IPS-15b (cell line): ENCODE results near the gene MRPS17.

ENCODE experiments used
- H3K27me3 ChIP-seq: one replicate; pipeline ENCODE4 v1.6.1; 2013; ENCODE audit warnings: low read length; ENCODE audit not compliant: control insufficient read depth, insufficient read depth
- H3K36me3 ChIP-seq: one replicate; pipeline ENCODE4 v1.6.1; 2013; ENCODE audit warnings: low read length; ENCODE audit not compliant: control insufficient read depth, insufficient read depth
- H3K4me1 ChIP-seq: one replicate; pipeline ENCODE4 v1.6.1; 2013; ENCODE audit warnings: mild to moderate bottlenecking, low read length; ENCODE audit not compliant: control insufficient read depth, insufficient read depth
- H3K4me3 ChIP-seq: one replicate; pipeline ENCODE4 v1.5.1; 2013; ENCODE audit warnings: low read depth, low read length
- H3K9ac ChIP-seq: one replicate; pipeline ENCODE4 v1.6.1; 2013; ENCODE audit warnings: low read depth, mild to moderate bottlenecking, low read length
- H3K9me3 ChIP-seq: one replicate; pipeline ENCODE4 v1.6.1; 2013; ENCODE audit warnings: mild to moderate bottlenecking, low read length; ENCODE audit not compliant: control insufficient read depth, insufficient read depth

MRPS17 gene

GRCh38 chr7:55957190-55957589 is 5.5 kb downstream of the MRPS17 start:
- Histone ChIP-seq H3K9ac (no peak overlapping the region), H3K36me3 (no peaks in the 10 kb centered on the region), H3K27me3 (peaks cover under 1% of the 10 kb centered on the region), H3K4me1 (no peaks in the 10 kb centered on the region), H3K9me3 (no peaks in the 10 kb centered on the region), H3K4me3 (no peak overlapping the region)

DNA sequence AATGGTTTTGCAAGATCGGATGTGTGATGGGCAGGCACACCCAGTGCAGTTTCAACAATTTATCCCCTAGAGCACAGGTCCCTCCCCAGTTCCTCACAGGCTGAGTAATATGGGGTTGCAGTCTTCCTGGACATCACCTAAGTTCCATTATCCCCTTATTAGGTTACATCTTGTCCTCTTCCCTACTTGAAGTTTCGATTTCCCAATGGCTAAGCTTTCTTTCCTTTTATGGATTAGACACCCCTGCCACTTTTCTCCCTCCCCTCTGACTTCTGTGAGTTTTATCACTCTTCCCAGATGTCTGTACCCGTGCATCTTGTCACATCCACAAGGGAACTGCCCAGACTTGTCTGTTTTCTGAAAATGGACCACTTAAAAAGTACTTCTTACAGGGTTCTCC is 10.3 kb downstream of the MRPS17 start:
- Histone ChIP-seq H3K4me1 (no peaks in the 10 kb centered on the region), H3K4me3 (no peak overlapping the region), H3K27me3 (peaks cover 11% of the 10 kb centered on the region), H3K36me3 (no peaks in the 10 kb centered on the region), H3K9ac (no peak overlapping the region), H3K9me3 (no peaks in the 10 kb centered on the region)

- no peaks in the 10 kb centered on the region for H3K9me3 ChIP-seq
- peak overlapping the region; percentile 26 for H3K4me3 ChIP-seq
- H3K4me1 ChIP-seq: no peaks in the 10 kb centered on the region
- H3K9ac ChIP-seq: no peak overlapping the region
- peaks cover 11% of the 10 kb centered on the region for H3K27me3 ChIP-seq
- no peaks in the 10 kb centered on the region for H3K36me3 ChIP-seq
Observed at GRCh38 chr7:55963584-55964168, 12.0 kb downstream of the MRPS17 start.

DNA sequence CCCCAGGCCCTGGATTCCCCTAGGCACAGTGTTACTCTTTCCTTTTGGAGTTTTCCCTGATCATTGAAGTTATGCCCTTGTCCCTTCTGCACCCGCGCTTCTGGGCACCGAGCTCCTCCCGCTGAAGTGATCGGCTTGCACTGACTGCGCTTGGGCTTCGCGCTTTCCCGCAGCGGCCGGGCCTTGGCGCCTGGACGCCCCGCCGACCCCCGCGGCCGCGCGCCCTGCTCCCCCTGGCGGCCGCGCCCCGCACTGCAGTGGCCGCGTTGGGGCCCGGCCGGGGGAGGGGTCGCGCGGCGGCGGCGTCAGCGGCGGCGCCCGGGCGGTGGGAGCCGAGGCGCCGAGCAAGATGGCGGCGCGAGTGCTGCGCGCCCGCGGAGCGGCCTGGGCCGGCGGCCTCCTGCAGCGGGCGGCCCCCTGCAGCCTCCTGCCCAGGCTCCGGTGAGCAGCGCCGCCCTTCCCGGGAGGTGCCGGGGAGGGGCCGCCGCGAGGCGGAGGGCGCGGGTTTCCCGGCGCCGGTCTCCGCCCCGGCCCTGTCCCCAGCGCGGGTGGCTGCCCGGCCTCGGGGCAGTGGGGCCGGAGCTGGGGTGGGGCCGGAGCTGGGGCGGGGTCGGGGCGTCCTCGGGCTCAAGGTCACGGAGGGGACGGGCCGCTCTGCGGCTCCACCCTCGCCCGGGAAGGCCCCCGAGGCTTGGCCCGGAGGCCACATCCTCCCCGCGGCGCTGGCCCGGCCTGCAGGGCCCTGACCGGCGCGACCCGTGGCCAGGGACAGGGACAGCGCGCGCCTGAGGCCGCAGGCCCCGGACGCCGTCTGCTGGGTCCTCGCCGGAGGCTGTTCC is 12.8 kb downstream of the MRPS17 start, which contains the start of gene NIPSNAP2:
NIPSNAP2 (plus strand) TSS at position 325 of the 839 bp plus-strand sequence; CDS start at position 350, 25 bp downstream.
- no peaks in the 10 kb centered on the region for H3K9me3 ChIP-seq
- H3K36me3 ChIP-seq: no peaks in the 10 kb centered on the region
- H3K27me3 ChIP-seq: peaks cover 11% of the 10 kb centered on the region
- no peaks in the 10 kb centered on the region for H3K4me1 ChIP-seq
- peak within 1 kb of the TSS; percentile 81 for H3K9ac ChIP-seq
- H3K4me3 ChIP-seq: peak within 1 kb of the TSS; percentile 61

GRCh38 chr7:55965100-55965470 is 13.4 kb downstream of the MRPS17 start:
- H3K9ac ChIP-seq: peak overlapping the region; percentile 81
- no peaks in the 10 kb centered on the region for H3K9me3 ChIP-seq
- no peaks in the 10 kb centered on the region for H3K36me3 ChIP-seq
- peaks cover 11% of the 10 kb centered on the region for H3K27me3 ChIP-seq
- peak overlapping the region; percentile 61 for H3K4me3 ChIP-seq
- no peaks in the 10 kb centered on the region for H3K4me1 ChIP-seq

GRCh38 chr7:55965805-55966421 is 14.2 kb downstream of the MRPS17 start:
- Histone ChIP-seq H3K27me3 (peaks cover 11% of the 10 kb centered on the region), H3K36me3 (no peaks in the 10 kb centered on the region), H3K9me3 (no peaks in the 10 kb centered on the region), H3K4me1 (peaks cover 3% of the 10 kb centered on the region), H3K4me3 (no peak overlapping the region), H3K9ac (no peak overlapping the region)

DNA sequence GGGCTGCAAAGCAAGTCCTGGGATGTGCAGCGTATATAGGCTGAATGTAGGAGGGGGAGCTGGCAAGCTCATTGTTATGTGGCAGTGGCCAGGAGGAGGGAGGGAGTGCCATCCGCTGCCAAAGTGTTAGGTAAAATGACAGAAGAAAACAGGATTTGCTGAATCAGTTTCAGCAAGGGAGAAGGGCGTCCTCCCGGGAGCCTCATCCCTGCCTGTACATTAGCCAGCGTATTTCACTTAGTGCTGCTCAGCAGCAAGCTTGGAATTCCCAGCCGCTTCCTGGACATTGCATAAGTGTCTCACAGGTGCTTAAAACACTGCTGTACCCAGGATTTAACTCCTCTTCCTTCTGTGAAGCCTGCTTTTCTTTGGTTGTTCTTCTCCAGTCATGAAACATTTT is 15.2 kb downstream of the MRPS17 start:
- Histone ChIP-seq H3K4me1 (peaks cover 7% of the 10 kb centered on the region), H3K36me3 (no peaks in the 10 kb centered on the region), H3K9ac (no peak overlapping the region), H3K9me3 (no peaks in the 10 kb centered on the region), H3K4me3 (no peak overlapping the region), H3K27me3 (peaks cover 11% of the 10 kb centered on the region)

GRCh38 chr7:55969391-55969790 is 17.7 kb downstream of the MRPS17 start:
- Histone ChIP-seq H3K4me1 (peaks cover 7% of the 10 kb centered on the region), H3K4me3 (no peak overlapping the region), H3K27me3 (no peaks in the 10 kb centered on the region), H3K9ac (no peak overlapping the region), H3K36me3 (no peaks in the 10 kb centered on the region), H3K9me3 (no peaks in the 10 kb centered on the region)

DNA sequence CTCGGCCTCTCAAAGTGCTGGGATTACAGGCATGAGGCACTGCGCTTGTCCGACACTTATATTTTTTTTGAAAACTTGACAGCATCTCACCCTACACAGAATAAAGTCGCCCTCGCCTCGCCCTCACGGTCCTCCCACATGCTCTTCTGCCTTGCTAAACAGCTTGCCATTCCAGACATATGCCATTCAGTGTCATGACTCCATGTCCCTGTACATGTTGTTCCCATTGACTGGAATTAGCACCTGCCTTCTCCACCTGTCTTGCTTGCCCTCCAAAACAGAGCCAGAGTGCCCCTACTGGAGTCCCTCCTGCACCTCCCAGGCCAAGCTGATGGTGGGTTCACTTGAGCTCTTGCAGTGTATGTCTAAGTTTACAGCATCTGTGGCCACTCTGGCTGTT is 18.9 kb downstream of the MRPS17 start:
- Histone ChIP-seq H3K36me3 (no peaks in the 10 kb centered on the region), H3K9ac (no peak overlapping the region), H3K4me1 (peaks cover 7% of the 10 kb centered on the region), H3K27me3 (no peaks in the 10 kb centered on the region), H3K9me3 (no peaks in the 10 kb centered on the region), H3K4me3 (no peak overlapping the region)

- H3K36me3 ChIP-seq: no peaks in the 10 kb centered on the region
- no peak overlapping the region for H3K9ac ChIP-seq
- no peaks in the 10 kb centered on the region for H3K27me3 ChIP-seq
- H3K4me3 ChIP-seq: no peak overlapping the region
- no peaks in the 10 kb centered on the region for H3K9me3 ChIP-seq
- peaks cover 7% of the 10 kb centered on the region for H3K4me1 ChIP-seq
Observed at GRCh38 chr7:55970978-55971377, 19.3 kb downstream of the MRPS17 start.

DNA sequence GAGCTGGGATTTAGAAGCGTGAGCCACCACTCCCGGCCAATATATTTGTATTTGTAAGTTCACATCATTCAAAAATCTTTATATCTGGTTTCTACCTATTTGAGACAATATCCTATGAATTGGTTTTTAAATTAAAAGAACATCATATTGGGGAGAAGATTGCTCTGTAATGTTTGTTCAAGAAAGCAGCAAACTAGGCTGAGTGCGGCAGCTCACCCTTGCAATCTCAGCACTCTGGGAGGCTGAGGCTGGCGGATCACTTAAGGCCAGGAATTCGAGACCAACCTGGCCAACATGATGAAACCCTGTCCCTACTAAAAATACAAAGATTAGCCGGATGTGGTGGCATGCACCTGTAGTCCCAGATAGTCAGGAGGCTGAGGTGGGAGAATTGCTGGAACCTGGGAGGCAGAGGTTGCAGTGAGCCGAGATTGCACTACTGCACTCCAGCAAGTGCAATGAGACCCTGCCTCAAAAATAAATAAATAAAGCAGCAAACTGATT is 22.1 kb downstream of the MRPS17 start:
- Histone ChIP-seq H3K4me3 (no peak overlapping the region), H3K9me3 (no peaks in the 10 kb centered on the region), H3K27me3 (no peaks in the 10 kb centered on the region), H3K36me3 (no peaks in the 10 kb centered on the region), H3K9ac (no peak overlapping the region), H3K4me1 (peaks cover 7% of the 10 kb centered on the region)
